ENCODE data around the gene SEMA4D.

The SEMA4D gene

GRCh38 chr9:89492586-89492985, 5.3 kb downstream of the SEMA4D start:
- Histone ChIP-seq H3K4ac (ENCODE audit: low read length) (no peak overlapping the region), H2BK120ac (ENCODE audit: low read depth, low read length) (no peak overlapping the region), H3K4me3 (ENCODE audit: low read length in 2 of 2) (no peak overlapping the region), H2BK5ac (ENCODE audit: low read length) (no peak overlapping the region), H3K36me3 (replicated peaks in 1 of 2; ENCODE audit: control insufficient read depth in 2 of 2, insufficient read depth in 2 of 2, low read length in 2 of 2) (no peaks in the 10 kb centered on the region), H2BK15ac (ENCODE audit: low read length) (no peak overlapping the region), H3K4me2 (ENCODE audit: insufficient read depth, low read length, poor library complexity, severe bottlenecking) (no peak overlapping the region), H4K8ac (ENCODE audit: low read depth, low read length) (no peak overlapping the region), H3K27me3 (ENCODE audit: control insufficient read depth in 3 of 3, insufficient read depth in 3 of 3, low read depth in 1 of 3, low read length in 3 of 3) (peaks cover 0 to 16% (median 0%) of the 10 kb centered on the region in 3 experiments), H3K4me1 (ENCODE audit: control insufficient read depth in 2 of 2, insufficient read depth in 1 of 2, low read depth in 1 of 2, low read length in 2 of 2) (peaks cover 11 to 21% of the 10 kb centered on the region in 2 donors), H3K23ac (ENCODE audit: low read depth, low read length, poor library complexity) (no peak overlapping the region), H3K27ac (replicated peaks; ENCODE audit: low read length) (no peak overlapping the region), H3K9me3 (replicated peaks in 1 of 2; ENCODE audit: control insufficient read depth in 2 of 2, insufficient read depth in 1 of 2, low read depth in 1 of 2, low read length in 2 of 2) (no peaks in the 10 kb centered on the region), H3K79me1 (ENCODE audit: low read depth, low read length) (peaks cover 11% of the 10 kb centered on the region), H4K91ac (ENCODE audit: low read depth, low read length, poor library complexity) (no peak overlapping the region), H2AK5ac (ENCODE audit: low read depth, low read length) (no peak overlapping the region), H3K9ac (ENCODE audit: low read depth, low read length, poor library complexity) (no peak overlapping the region), H3K18ac (ENCODE audit: low read length) (no peak overlapping the region), H3K14ac (ENCODE audit: low read length) (peak overlapping the region; percentile 12), H2BK12ac (ENCODE audit: low read length) (no peak overlapping the region), H2AFZ (ENCODE audit: low read length) (no peak overlapping the region)
- no CpG with 5 or more reads among the region's 9 CpGs for WGBS, 2 donors (ENCODE audit: extremely low coverage in 2 of 2, insufficient read length in 2 of 2, insufficient replicate concordance in 1 of 2)
- no peak for DNase-seq (ENCODE audit: low spot score)

GRCh38 chr9:89491694-89492093, 6.2 kb downstream of the SEMA4D start:
- no peak overlapping the region for H3K23ac ChIP-seq (ENCODE audit: low read depth, low read length, poor library complexity)
- WGBS, 2 donors (ENCODE audit: extremely low coverage in 2 of 2, insufficient read length in 2 of 2, insufficient replicate concordance in 1 of 2): no CpG with 5 or more reads among the region's 9 CpGs

DNA sequence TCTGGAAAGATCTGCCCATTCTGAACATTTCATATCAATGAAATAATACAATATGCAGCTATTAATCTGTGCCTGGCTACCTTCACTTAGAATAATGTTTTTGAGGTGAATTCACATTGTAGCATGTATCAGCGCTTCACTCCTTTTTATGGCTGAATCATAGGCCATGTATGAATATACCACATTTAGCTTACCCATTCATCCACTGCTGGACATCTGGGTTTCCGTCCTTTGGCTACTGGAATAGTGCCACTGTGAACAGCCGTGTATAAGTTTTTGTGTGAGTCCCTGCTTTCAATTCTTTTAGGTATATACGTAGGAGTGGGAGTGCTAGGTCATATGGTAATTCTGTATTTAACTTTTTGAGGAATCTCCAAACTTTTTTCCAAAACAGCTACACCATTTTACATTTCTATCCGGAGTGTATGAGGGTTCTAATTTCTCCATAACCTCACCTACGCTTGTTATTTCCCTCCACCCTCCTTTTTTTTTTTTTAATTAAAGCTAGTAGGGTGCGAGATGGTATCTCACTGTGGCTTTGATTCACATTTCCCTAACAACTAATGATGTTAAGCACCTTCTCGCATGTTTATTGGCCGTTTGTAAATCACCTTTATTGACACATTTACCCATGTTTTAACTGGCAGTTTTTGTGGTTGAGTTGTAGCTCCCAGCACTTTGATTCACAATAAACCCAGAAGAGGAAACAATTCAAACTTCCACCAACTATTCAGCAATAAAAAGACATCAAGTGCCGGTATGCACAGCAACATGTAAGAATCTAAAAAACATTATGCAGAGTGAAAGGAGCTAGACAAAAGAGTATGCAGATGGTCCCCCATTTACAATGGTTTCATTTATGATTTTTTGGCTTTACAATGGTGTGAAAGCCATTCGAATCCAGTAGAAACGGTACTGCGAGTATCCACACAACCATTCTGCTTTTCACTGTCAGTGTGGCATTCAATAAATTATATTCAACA, 8.1 kb downstream of the SEMA4D start:
- Histone ChIP-seq H3K9ac (ENCODE audit: low read depth, low read length, poor library complexity) (no peak overlapping the region), H3K36me3 (replicated peaks in 1 of 2; ENCODE audit: control insufficient read depth in 2 of 2, insufficient read depth in 2 of 2, low read length in 2 of 2) (no peaks in the 10 kb centered on the region), H2BK15ac (ENCODE audit: low read length) (no peak overlapping the region), H4K91ac (ENCODE audit: low read depth, low read length, poor library complexity) (no peak overlapping the region), H4K8ac (ENCODE audit: low read depth, low read length) (no peak overlapping the region), H3K23ac (ENCODE audit: low read depth, low read length, poor library complexity) (no peak overlapping the region), H3K4me2 (ENCODE audit: insufficient read depth, low read length, poor library complexity, severe bottlenecking) (no peak overlapping the region), H3K4ac (ENCODE audit: low read length) (no peak overlapping the region), H3K4me3 (ENCODE audit: low read length in 2 of 2) (no peak overlapping the region), H3K27me3 (ENCODE audit: control insufficient read depth in 3 of 3, insufficient read depth in 3 of 3, low read depth in 1 of 3, low read length in 3 of 3) (no peaks in the 10 kb centered on the region), H2BK120ac (ENCODE audit: low read depth, low read length) (no peak overlapping the region), H2AFZ (ENCODE audit: low read length) (no peak overlapping the region), H3K79me1 (ENCODE audit: low read depth, low read length) (peaks cover 5% of the 10 kb centered on the region), H2AK5ac (ENCODE audit: low read depth, low read length) (no peak overlapping the region), H3K18ac (ENCODE audit: low read length) (no peak overlapping the region), H3K9me3 (replicated peaks in 1 of 2; ENCODE audit: control insufficient read depth in 2 of 2, insufficient read depth in 1 of 2, low read depth in 1 of 2, low read length in 2 of 2) (peaks cover 0 to 2% of the 10 kb centered on the region in 2 donors), H3K4me1 (ENCODE audit: control insufficient read depth in 2 of 2, insufficient read depth in 1 of 2, low read depth in 1 of 2, low read length in 2 of 2) (peaks cover 5% of the 10 kb centered on the region in 2 donors), H3K27ac (replicated peaks; ENCODE audit: low read length) (no peak overlapping the region), H2BK12ac (ENCODE audit: low read length) (no peak overlapping the region), H2BK5ac (ENCODE audit: low read length) (no peak overlapping the region), H3K14ac (ENCODE audit: low read length) (no peak overlapping the region)
- WGBS, 2 donors (ENCODE audit: extremely low coverage in 2 of 2, insufficient read length in 2 of 2, insufficient replicate concordance in 1 of 2): no CpG with 5 or more reads among the region's 13 CpGs
- DNase-seq (ENCODE audit: low spot score): no peak

More at GRCh38 chr9:89491694-89492093, 6.2 kb downstream of the SEMA4D start:
- H3K4me3 ChIP-seq (ENCODE audit: low read length in 2 of 2): no peak overlapping the region
- peak overlapping the region; percentile 18 for H2AK5ac ChIP-seq (ENCODE audit: low read depth, low read length)
- peaks cover 6 to 18% of the 10 kb centered on the region in 2 donors for H3K4me1 ChIP-seq (ENCODE audit: control insufficient read depth in 2 of 2, insufficient read depth in 1 of 2, low read depth in 1 of 2, low read length in 2 of 2)
- no peak overlapping the region for H2BK15ac ChIP-seq (ENCODE audit: low read length)
- no peak overlapping the region for H3K4ac ChIP-seq (ENCODE audit: low read length)
- H3K27ac ChIP-seq (replicated peaks; ENCODE audit: low read length): no peak overlapping the region
- H3K36me3 ChIP-seq (replicated peaks in 1 of 2; ENCODE audit: control insufficient read depth in 2 of 2, insufficient read depth in 2 of 2, low read length in 2 of 2): no peaks in the 10 kb centered on the region
- no peak overlapping the region for H2AFZ ChIP-seq (ENCODE audit: low read length)
- H3K18ac ChIP-seq (ENCODE audit: low read length): peak overlapping the region; percentile 5
- no peak overlapping the region for H2BK120ac ChIP-seq (ENCODE audit: low read depth, low read length)
- H3K9me3 ChIP-seq (replicated peaks in 1 of 2; ENCODE audit: control insufficient read depth in 2 of 2, insufficient read depth in 1 of 2, low read depth in 1 of 2, low read length in 2 of 2): peaks cover 0 to 1% of the 10 kb centered on the region in 2 donors
- DNase-seq (ENCODE audit: low spot score): no peak
- peaks cover 11% of the 10 kb centered on the region for H3K79me1 ChIP-seq (ENCODE audit: low read depth, low read length)
- no peak overlapping the region for H3K4me2 ChIP-seq (ENCODE audit: insufficient read depth, low read length, poor library complexity, severe bottlenecking)
- H4K8ac ChIP-seq (ENCODE audit: low read depth, low read length): no peak overlapping the region
- H3K27me3 ChIP-seq (ENCODE audit: control insufficient read depth in 3 of 3, insufficient read depth in 3 of 3, low read depth in 1 of 3, low read length in 3 of 3): peaks cover 0 to 11% (median 0%) of the 10 kb centered on the region in 3 experiments
- H2BK5ac ChIP-seq (ENCODE audit: low read length): no peak overlapping the region
- H3K9ac ChIP-seq (ENCODE audit: low read depth, low read length, poor library complexity): no peak overlapping the region
- H4K91ac ChIP-seq (ENCODE audit: low read depth, low read length, poor library complexity): no peak overlapping the region
- no peak overlapping the region for H3K14ac ChIP-seq (ENCODE audit: low read length)
- no peak overlapping the region for H2BK12ac ChIP-seq (ENCODE audit: low read length)

DNA sequence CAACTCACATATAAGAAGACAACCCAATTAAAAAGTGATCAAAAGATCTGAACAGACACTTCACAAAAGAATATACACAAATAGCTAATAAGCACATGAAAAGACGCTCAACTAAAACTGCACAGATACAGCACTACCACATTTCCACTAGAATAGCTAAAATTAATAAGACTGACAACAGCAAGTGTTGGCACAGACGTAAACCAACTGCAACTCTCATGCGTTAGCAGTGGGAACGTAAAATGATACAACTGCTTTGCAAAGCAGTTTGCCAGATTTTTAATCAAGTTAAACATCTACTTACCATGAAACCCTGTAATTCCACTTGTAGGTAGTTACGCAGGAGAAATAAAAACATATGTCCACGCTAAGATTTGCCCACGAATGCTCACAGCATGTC, 9.0 kb downstream of the SEMA4D start:
- H3K36me3 ChIP-seq (replicated peaks in 1 of 2; ENCODE audit: control insufficient read depth in 2 of 2, insufficient read depth in 2 of 2, low read length in 2 of 2): no peaks in the 10 kb centered on the region
- H2BK120ac ChIP-seq (ENCODE audit: low read depth, low read length): no peak overlapping the region
- H3K4me3 ChIP-seq (ENCODE audit: low read length in 2 of 2): no peak overlapping the region
- H4K91ac ChIP-seq (ENCODE audit: low read depth, low read length, poor library complexity): no peak overlapping the region
- H2BK12ac ChIP-seq (ENCODE audit: low read length): no peak overlapping the region
- no peak overlapping the region for H2BK5ac ChIP-seq (ENCODE audit: low read length)
- H3K9me3 ChIP-seq (replicated peaks in 1 of 2; ENCODE audit: control insufficient read depth in 2 of 2, insufficient read depth in 1 of 2, low read depth in 1 of 2, low read length in 2 of 2): peaks cover 2 to 3% of the 10 kb centered on the region in 2 donors
- no peak overlapping the region for H2BK15ac ChIP-seq (ENCODE audit: low read length)
- no peak overlapping the region for H4K8ac ChIP-seq (ENCODE audit: low read depth, low read length)
- no peak overlapping the region for H3K4ac ChIP-seq (ENCODE audit: low read length)
- H2AK5ac ChIP-seq (ENCODE audit: low read depth, low read length): no peak overlapping the region
- no peak overlapping the region for H2AFZ ChIP-seq (ENCODE audit: low read length)
- no peak overlapping the region for H3K4me2 ChIP-seq (ENCODE audit: insufficient read depth, low read length, poor library complexity, severe bottlenecking)
- peaks cover 5 to 11% of the 10 kb centered on the region in 2 donors for H3K4me1 ChIP-seq (ENCODE audit: control insufficient read depth in 2 of 2, insufficient read depth in 1 of 2, low read depth in 1 of 2, low read length in 2 of 2)
- H3K79me1 ChIP-seq (ENCODE audit: low read depth, low read length): peaks cover 12% of the 10 kb centered on the region
- no peak overlapping the region for H3K23ac ChIP-seq (ENCODE audit: low read depth, low read length, poor library complexity)
- H3K27me3 ChIP-seq (ENCODE audit: control insufficient read depth in 3 of 3, insufficient read depth in 3 of 3, low read depth in 1 of 3, low read length in 3 of 3): no peaks in the 10 kb centered on the region
- H3K18ac ChIP-seq (ENCODE audit: low read length): no peak overlapping the region
- no CpG with 5 or more reads among the region's 7 CpGs for WGBS, 2 donors (ENCODE audit: extremely low coverage in 2 of 2, insufficient read length in 2 of 2, insufficient replicate concordance in 1 of 2)
- no peak overlapping the region for H3K14ac ChIP-seq (ENCODE audit: low read length)
- no peak for DNase-seq (ENCODE audit: low spot score)
- H3K27ac ChIP-seq (replicated peaks; ENCODE audit: low read length): no peak overlapping the region
- H3K9ac ChIP-seq (ENCODE audit: low read depth, low read length, poor library complexity): no peak overlapping the region

Measured in neuronal stem cell (in vitro differentiated cells).